Kidney (tissue), 14 donors: Measurements from ENCODE around the gene FAM76A. TPM values are rescaled to one million over a fixed set of nuclear protein-coding genes. Genes with fewer than 3 reads are reported as not detected.

Experiments
- DNase-seq, 5 donors: peaks; one replicate each; pipeline ENCODE4 v3.0.0-alpha.2; 2013 to 2020
- FAIRE-seq: peaks from 2 replicates; lab custom pipeline; 2012; peaks lifted over from hg19 to GRCh38; lab: Jason Lieb, UNC
- H3K27ac ChIP-seq, 2 donors: one replicate each; pipeline ENCODE4 v1.7.0; 2013; ENCODE audit warnings: low read depth in 2 of 2, low read length in 2 of 2, inconsistent platforms in 1 of 2
- H3K27me3 ChIP-seq: one replicate; pipeline ENCODE4 v1.7.1; 2013; ENCODE audit warnings: low read length, inconsistent platforms; ENCODE audit not compliant: control insufficient read depth, insufficient read depth
- H3K36me3 ChIP-seq, 3 donors: one replicate each; pipeline versions ENCODE4 v1.7.0 to v1.7.1; 2013; ENCODE audit warnings: low read length in 3 of 3, control low read depth in 1 of 3, inconsistent platforms in 1 of 3; ENCODE audit not compliant: insufficient read depth in 3 of 3, control insufficient read depth in 2 of 3
- H3K4me1 ChIP-seq, 3 donors: one replicate each; pipeline versions ENCODE4 v1.7.0 to v1.7.1; 2013; ENCODE audit warnings: low read length in 3 of 3, inconsistent platforms in 1 of 3, low read depth in 1 of 3; ENCODE audit not compliant: control insufficient read depth in 2 of 3, insufficient read depth in 2 of 3
- H3K4me3 ChIP-seq, 3 donors: one replicate each; pipeline versions ENCODE4 v1.7.0 to v1.8.1; 2013; ENCODE audit warnings: low read length in 3 of 3, control low read depth in 1 of 3, inconsistent platforms in 1 of 3
- H3K9ac ChIP-seq, 3 donors: one replicate each; pipeline versions ENCODE4 v1.7.0 to v1.7.1; 2013; ENCODE audit warnings: low read length in 3 of 3, control low read depth in 1 of 3, inconsistent platforms in 1 of 3
- H3K9me3 ChIP-seq, 3 donors: one replicate each; pipeline versions ENCODE4 v1.7.0 to v1.7.1; 2013; ENCODE audit warnings: low read length in 3 of 3, control low read depth in 1 of 3, inconsistent platforms in 1 of 3; ENCODE audit not compliant: control insufficient read depth in 2 of 3, insufficient read depth in 1 of 3
- intact Hi-C: fragments of 100-400 bp; cut with DNase I; formaldehyde crosslinking; loops from one replicate; pipeline ENCODE4 v1.11.1; 2022
- polyA plus RNA-seq: library from polyadenylated mRNA; stranded (reverse); fragments of 350-450 nt; fragmentation: Illumina TruSeq; extraction: RNeasy Lipid Tissue Mini Kit (QIAGEN cat#74804); gene quantifications from one replicate; pipeline ENCODE4 v1.2.3, GENCODE V29; 2014; ENCODE audit warnings: low read depth, low replicate concordance; ENCODE audit not compliant: insufficient read depth
- total RNA-seq: library from RNA; stranded (reverse); fragmentation: NEBNext Ultra II Directional; extraction: Animal tissue kit (Norgen Biotek cat#: 25700); gene quantifications from one replicate; pipeline ENCODE4 v1.2.1, GENCODE V29; 2021
- TF ChIP-seq, protein P1 (sequence below): IDR thresholded peaks from 3 replicates; pipeline ENCODE4 v1.5.1; 2012; ENCODE audit warnings: mild to moderate bottlenecking, moderate library complexity, borderline replicate concordance; ENCODE audit not compliant: insufficient read depth; ENCODE audit errors: extremely low read depth
- donor health status: control.
- donor health status: control.
- donor health status: control.
- donor health status: control.
- donor health status: control.
- donor health status: DM: yes; HTN: yes; CAD: no.
- donor health status: Normal renal cell carcinoma (clear cell type).

FAM76A gene
- total and polyA plus RNA-seq, 2 donors from 2014 or later, result 5.9 to 17.0 TPM

DNA sequence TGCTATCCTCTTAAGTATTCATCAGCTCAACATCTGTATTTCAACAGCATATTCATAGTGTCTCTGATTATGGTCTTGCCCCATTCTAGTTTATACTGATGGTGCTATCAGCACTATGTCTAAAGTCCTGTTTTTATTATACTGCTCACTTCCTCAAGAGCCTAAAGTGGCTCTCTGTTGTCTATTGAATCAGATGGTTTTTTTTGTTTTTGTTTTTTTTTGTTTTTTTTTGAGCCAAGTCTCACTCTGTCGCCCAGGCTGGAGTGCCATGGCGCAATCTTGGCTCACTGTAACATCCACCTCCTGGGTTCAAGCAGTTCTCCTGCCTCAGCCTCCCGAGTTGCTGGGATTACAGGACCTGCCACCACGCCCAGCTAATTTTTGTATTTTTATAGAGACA, 53.4 kb downstream of the FAM76A start:
- H3K4me3 ChIP-seq, result no peak overlapping the region
- TF ChIP-seq, protein P1, sequence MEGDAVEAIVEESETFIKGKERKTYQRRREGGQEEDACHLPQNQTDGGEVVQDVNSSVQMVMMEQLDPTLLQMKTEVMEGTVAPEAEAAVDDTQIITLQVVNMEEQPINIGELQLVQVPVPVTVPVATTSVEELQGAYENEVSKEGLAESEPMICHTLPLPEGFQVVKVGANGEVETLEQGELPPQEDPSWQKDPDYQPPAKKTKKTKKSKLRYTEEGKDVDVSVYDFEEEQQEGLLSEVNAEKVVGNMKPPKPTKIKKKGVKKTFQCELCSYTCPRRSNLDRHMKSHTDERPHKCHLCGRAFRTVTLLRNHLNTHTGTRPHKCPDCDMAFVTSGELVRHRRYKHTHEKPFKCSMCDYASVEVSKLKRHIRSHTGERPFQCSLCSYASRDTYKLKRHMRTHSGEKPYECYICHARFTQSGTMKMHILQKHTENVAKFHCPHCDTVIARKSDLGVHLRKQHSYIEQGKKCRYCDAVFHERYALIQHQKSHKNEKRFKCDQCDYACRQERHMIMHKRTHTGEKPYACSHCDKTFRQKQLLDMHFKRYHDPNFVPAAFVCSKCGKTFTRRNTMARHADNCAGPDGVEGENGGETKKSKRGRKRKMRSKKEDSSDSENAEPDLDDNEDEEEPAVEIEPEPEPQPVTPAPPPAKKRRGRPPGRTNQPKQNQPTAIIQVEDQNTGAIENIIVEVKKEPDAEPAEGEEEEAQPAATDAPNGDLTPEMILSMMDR, result no peak
- no peak overlapping the region for H3K9ac ChIP-seq
- no peaks in the 10 kb centered on the region for H3K27me3 ChIP-seq
- H3K4me1 ChIP-seq, result peaks cover under 1 to 2% (median 1%) of the 10 kb centered on the region in 3 donors
- no peaks in the 10 kb centered on the region for H3K9me3 ChIP-seq
- no peaks in the 10 kb centered on the region for H3K36me3 ChIP-seq
- no peak for FAIRE-seq
- no peak for DNase-seq
- no peak overlapping the region for H3K27ac ChIP-seq
- intact Hi-C loops, result no loop called here

DNA sequence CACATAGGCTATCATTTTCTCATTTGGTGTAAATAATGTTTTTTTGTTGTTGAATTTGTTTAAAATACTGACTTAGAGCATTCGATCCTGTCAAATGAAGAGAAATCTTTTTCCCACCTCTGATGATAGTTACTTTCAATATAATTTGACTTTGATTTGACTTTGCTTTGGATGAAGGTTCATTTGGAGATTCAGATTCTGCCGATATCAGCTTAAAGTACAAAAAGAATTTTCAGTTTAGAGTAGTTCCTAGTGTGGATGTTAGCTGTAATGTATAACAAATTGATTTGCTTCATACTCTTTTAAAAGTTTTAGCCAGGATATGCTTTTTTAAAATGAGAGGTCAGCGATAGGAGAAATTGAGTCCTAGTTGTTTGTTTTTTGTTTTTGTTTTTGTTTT, 57.2 kb downstream of the FAM76A start:
- DNase-seq, result no peak
- FAIRE-seq, result no peak
- peaks cover 0 to 9% (median 5%) of the 10 kb centered on the region in 3 donors for H3K4me1 ChIP-seq

DNA sequence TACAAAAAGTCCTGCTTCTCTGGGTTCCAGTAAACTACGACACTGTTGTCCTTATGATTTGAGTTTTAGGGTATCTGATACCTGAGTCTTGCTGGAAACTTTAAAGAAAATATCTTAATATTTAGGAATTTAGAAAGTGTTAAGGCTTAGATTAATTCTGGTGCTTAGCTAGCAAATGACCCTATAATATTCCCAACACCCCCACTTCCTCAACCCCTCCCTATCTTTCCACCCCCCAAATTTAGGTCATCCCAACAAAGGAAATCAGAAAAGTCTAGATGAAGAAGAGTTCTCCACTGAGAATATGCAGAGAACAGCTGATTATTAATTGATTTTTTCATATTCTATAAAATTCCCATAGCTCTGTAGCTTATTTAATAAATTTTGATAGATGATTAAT, 58.9 kb downstream of the FAM76A start:
- DNase-seq (no peak), FAIRE-seq (no peak)
- intact Hi-C loops, result no loop called here
- Histone ChIP-seq H3K27ac (no peak overlapping the region), H3K4me3 (no peak overlapping the region), H3K9ac (no peak overlapping the region), H3K36me3 (no peaks in the 10 kb centered on the region), H3K9me3 (no peaks in the 10 kb centered on the region), H3K4me1 (peaks cover 0 to 9% (median 8%) of the 10 kb centered on the region in 3 donors), H3K27me3 (no peaks in the 10 kb centered on the region)
- TF ChIP-seq, protein P1, result no peak

More for the DNA sequence above, 57.2 kb downstream of the FAM76A start:
- TF ChIP-seq, protein P1, result no peak
- Histone ChIP-seq H3K9ac (no peak overlapping the region), H3K27ac (no peak overlapping the region), H3K36me3 (no peaks in the 10 kb centered on the region), H3K9me3 (no peaks in the 10 kb centered on the region), H3K4me3 (no peak overlapping the region), H3K27me3 (no peaks in the 10 kb centered on the region)
- intact Hi-C loops, result no loop called here

DNA sequence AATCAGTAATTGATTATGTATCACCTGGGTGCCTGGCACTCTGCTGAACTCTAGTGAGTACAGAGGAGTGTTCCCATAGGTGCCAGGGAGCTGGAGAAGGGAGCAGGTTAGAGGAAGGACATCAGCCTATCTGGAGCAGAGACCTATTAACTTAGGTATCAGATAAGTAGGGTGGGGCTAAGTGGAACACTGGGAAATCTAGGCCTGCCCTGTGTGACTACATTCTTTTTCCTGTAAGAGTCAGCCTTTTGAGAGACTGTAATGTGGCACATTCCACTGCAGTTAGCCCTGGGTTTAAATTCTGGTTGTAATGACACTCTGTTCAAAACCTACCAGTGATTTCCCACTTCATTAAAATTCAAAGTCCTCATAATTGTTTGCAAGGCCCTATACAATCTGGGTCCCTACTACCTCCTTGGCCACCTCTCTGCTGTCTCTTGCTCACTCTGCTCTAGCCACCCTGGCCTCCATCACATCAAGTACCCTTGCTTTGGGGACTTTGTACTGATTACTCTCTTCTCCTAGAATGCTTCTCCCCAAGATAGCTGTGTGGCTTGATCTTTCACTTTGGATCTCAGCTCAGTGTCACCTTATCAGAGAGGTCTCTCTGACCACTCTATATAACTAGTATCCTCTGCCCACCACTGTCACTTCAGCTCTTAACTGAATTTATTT, 60.2 kb downstream of the FAM76A start:
- Histone ChIP-seq H3K27me3 (no peaks in the 10 kb centered on the region), H3K4me3 (no peak overlapping the region), H3K27ac (no peak overlapping the region), H3K9me3 (no peaks in the 10 kb centered on the region), H3K36me3 (peaks cover 0 to 9% (median 0%) of the 10 kb centered on the region in 3 donors), H3K4me1 (peaks cover 0 to 10% (median 9%) of the 10 kb centered on the region in 3 donors), H3K9ac (no peak overlapping the region)
- TF ChIP-seq, protein P1, result no peak
- intact Hi-C loops, result no loop called here
- FAIRE-seq (no peak), DNase-seq (no peak)
